Keratinocyte (primary cell): ENCODE results near the gene TLK1.

Source experiments
- EZH2 ChIP-seq: IDR thresholded peaks from one replicate; pipeline ENCODE4 v1.6.1; 2012; ENCODE audit warnings: inconsistent platforms, mild to moderate bottlenecking, low read length, moderate library complexity
- TF ChIP-seq, protein P1 (sequence below), 3 experiments: IDR thresholded peaks in 1 of 3; conservative IDR thresholded peaks in 1 of 3; optimal IDR thresholded peaks in 1 of 3; 2 replicates in 2 of 3; 3 replicates in 1 of 3; pipeline versions ENCODE3 to v1.5.1; 2011; ENCODE audit warnings: low read length in 3 of 3, mild to moderate bottlenecking in 3 of 3, moderate library complexity in 2 of 3, control low read depth in 1 of 3, inconsistent platforms in 1 of 3; ENCODE audit not compliant: insufficient read depth in 2 of 3; ENCODE audit errors: extremely low read depth in 1 of 3

DNA sequence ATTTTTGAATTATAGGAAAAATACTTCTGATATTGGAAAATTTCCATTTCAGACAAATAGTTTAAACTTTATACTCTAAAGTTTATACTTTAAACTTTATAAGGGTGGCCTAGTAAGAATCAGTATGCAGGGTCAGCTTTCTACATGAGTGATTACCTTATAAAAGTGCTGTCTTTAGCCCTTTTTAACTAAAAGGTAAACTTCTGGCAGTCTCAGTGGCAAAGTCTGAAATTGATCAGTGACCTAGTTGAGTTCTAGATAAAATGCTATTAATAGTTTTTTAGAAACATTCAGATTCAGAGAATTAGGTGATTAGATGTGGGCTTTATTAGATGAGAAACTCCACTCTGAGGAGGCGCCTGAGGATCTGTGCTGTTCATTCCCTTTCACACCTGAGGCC lies 216.1 kb downstream of the TLK1 start:
- TF ChIP-seq, protein P1, sequence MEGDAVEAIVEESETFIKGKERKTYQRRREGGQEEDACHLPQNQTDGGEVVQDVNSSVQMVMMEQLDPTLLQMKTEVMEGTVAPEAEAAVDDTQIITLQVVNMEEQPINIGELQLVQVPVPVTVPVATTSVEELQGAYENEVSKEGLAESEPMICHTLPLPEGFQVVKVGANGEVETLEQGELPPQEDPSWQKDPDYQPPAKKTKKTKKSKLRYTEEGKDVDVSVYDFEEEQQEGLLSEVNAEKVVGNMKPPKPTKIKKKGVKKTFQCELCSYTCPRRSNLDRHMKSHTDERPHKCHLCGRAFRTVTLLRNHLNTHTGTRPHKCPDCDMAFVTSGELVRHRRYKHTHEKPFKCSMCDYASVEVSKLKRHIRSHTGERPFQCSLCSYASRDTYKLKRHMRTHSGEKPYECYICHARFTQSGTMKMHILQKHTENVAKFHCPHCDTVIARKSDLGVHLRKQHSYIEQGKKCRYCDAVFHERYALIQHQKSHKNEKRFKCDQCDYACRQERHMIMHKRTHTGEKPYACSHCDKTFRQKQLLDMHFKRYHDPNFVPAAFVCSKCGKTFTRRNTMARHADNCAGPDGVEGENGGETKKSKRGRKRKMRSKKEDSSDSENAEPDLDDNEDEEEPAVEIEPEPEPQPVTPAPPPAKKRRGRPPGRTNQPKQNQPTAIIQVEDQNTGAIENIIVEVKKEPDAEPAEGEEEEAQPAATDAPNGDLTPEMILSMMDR (optimal IDR thresholded peaks at IDR 0.05 in 1 of 3, IDR thresholded peaks at IDR 0.05 in 1 of 3, conservative IDR thresholded peaks at IDR 0.05 in 1 of 3; ENCODE audit: extremely low read depth in 1 of 3, insufficient read depth in 2 of 3, low read length in 3 of 3): no peak
- no peak for TF ChIP-seq EZH2
